K562 (cell line): ENCODE results near the gene CNTN4. TPM values are rescaled to one million over a fixed set of nuclear protein-coding genes. Genes with fewer than 3 reads are reported as not detected.

ENCODE experiments used
- ATAC-seq: fragments of 200-7000 bp; cut with Tn5 transposase; 3 replicates; pipeline ENCODE4 v1.9.1; 2020; ENCODE audit warnings: moderate library complexity
- BruUV-seq: library from RNA; stranded (reverse); fragments of 400-500 nt; replicated peaks from 2 replicates; lab custom pipeline; 2021; lab: Mats Ljungman, UMichigan
- CTCF ChIA-PET: fragments of 300-600 bp; formaldehyde crosslinking; extraction: SDS; loops from one replicate; lab custom pipeline; 2021; ENCODE audit warnings: low intra/inter-chr PET ratio; lab: Yijun Ruan, JAX
- POLR2A ChIA-PET: fragments of 300-600, 350-650 bp; sonication (Branson Sonifier 250); formaldehyde crosslinking; extraction: SDS; loops from one replicate; lab custom pipeline; 2021; ENCODE audit warnings: antibody characterized with exemption, inconsistent platforms; lab: Yijun Ruan, JAX
- DNase-seq, 4 experiments: peaks; one replicate each; pipeline versions ENCODE4 v3.0.0 to v3.0.0-alpha.2; 2011 to 2018; ENCODE audit warnings: low spot score in 3 of 4, mixed read lengths in 3 of 4; ENCODE audit errors: extremely low read depth in 1 of 4
- FAIRE-seq: peaks from 2 replicates; lab custom pipeline; 2011; peaks lifted over from hg19 to GRCh38; lab: Jason Lieb, UNC
- H2AFZ ChIP-seq: 2 replicates; pipeline ENCODE4 v1.6.0; 2011; ENCODE audit warnings: low read depth, low read length, control low read depth, inconsistent platforms
- H3K27ac ChIP-seq: fragments of 200-600 bp; 3 replicates; pipeline ENCODE4 v1.8.0; 2011; ENCODE audit warnings: low read depth, mild to moderate bottlenecking, control low read depth, inconsistent platforms, low read length, moderate library complexity, mixed read lengths; ENCODE audit errors: extremely low read depth
- H3K27me3 ChIP-seq, 2 experiments: fragments of 300-600 bp in 1 of 2; 2 replicates in 1 of 2; 3 replicates in 1 of 2; pipeline versions ENCODE4 v1.6.0 to v1.8.0; 2011; ENCODE audit warnings: inconsistent platforms in 2 of 2, low read length in 2 of 2, mild to moderate bottlenecking in 1 of 2, mixed read lengths in 1 of 2, moderate library complexity in 1 of 2; ENCODE audit not compliant: control insufficient read depth in 2 of 2, insufficient read depth in 2 of 2
- H3K36me3 ChIP-seq: fragments of 300-600 bp; 3 replicates; pipeline ENCODE4 v1.8.0; 2011; ENCODE audit warnings: mild to moderate bottlenecking, low read length, inconsistent platforms; ENCODE audit not compliant: control insufficient read depth, insufficient read depth
- H3K4me1 ChIP-seq, 2 experiments: fragments of 200-600 bp in 1 of 2; replicated peaks in 1 of 2; 2 replicates in 1 of 2; 3 replicates in 1 of 2; pipeline versions ENCODE4 v1.5.1 to v1.8.0; 2011; ENCODE audit warnings: inconsistent platforms in 2 of 2, low read length in 2 of 2, mild to moderate bottlenecking in 1 of 2, mixed read lengths in 1 of 2, moderate library complexity in 1 of 2; ENCODE audit not compliant: control insufficient read depth in 2 of 2, insufficient read depth in 2 of 2
- H3K4me2 ChIP-seq: 2 replicates; pipeline ENCODE4 v1.6.1; 2011; ENCODE audit warnings: low read length, control low read depth, inconsistent platforms, mixed read lengths; ENCODE audit not compliant: insufficient read depth
- H3K4me3 ChIP-seq: fragments of 200-600 bp; sonication (generic), shearing (Covaris generic); 2 replicates; pipeline ENCODE4 v1.5.1; 2016; ENCODE audit warnings: control low read depth, inconsistent platforms
- H3K79me2 ChIP-seq: fragments of 200-600 bp; 3 replicates; pipeline ENCODE4 v1.8.0; 2011; ENCODE audit warnings: low read length, inconsistent platforms; ENCODE audit not compliant: control insufficient read depth, insufficient read depth
- H3K9ac ChIP-seq, 2 experiments: 2 replicates each; pipeline versions ENCODE4 v1.6.0 to v1.6.1; 2011; ENCODE audit warnings: low read depth in 2 of 2, low read length in 2 of 2, control low read depth in 1 of 2, inconsistent platforms in 1 of 2, mild to moderate bottlenecking in 1 of 2, mixed read lengths in 1 of 2; ENCODE audit not compliant: insufficient read depth in 1 of 2
- H3K9me1 ChIP-seq: one replicate; pipeline ENCODE4 v1.6.0; 2011; ENCODE audit warnings: inconsistent platforms, mild to moderate bottlenecking, low read length, moderate library complexity; ENCODE audit not compliant: control insufficient read depth, insufficient read depth
- H3K9me3 ChIP-seq: replicated peaks from 2 replicates; pipeline ENCODE4 v1.5.1; 2011; ENCODE audit warnings: low read depth, low read length, inconsistent platforms; ENCODE audit not compliant: control insufficient read depth, insufficient read depth
- H4K20me1 ChIP-seq: replicated peaks from 2 replicates; pipeline ENCODE4 v1.6.1; 2011; ENCODE audit warnings: low read length, inconsistent platforms, mixed read lengths; ENCODE audit not compliant: control insufficient read depth, insufficient read depth
- CHD2 ChIP-seq: IDR thresholded peaks from 2 replicates; pipeline ENCODE4 v1.6.1; 2011; ENCODE audit warnings: low read depth, low read length
- ELF4 ChIP-seq: fragments of 450-650 bp; formaldehyde crosslinking; IDR thresholded peaks from 2 replicates; pipeline ENCODE4 v1.4.0; 2022; ENCODE audit warnings: missing genetic modification characterization
- GTF2E2 ChIP-seq: fragments of 200-800 bp; sonication (Bioruptor generic); IDR thresholded peaks from 2 replicates; pipeline ENCODE4 v1.6.1; 2016; ENCODE audit warnings: missing genetic modification characterization, missing compliant biosample characterization
- NCOA6 ChIP-seq: fragments of 450-650 bp; IDR thresholded peaks from 2 replicates; pipeline ENCODE4 v1.6.1; 2017; ENCODE audit warnings: mild to moderate bottlenecking
- NFXL1 ChIP-seq: fragments of 450-650 bp; formaldehyde crosslinking; IDR thresholded peaks from 2 replicates; pipeline ENCODE4 v1.4.0; 2021; ENCODE audit warnings: mild to moderate bottlenecking
- NR1H2 ChIP-seq: sonication (generic); formaldehyde crosslinking; IDR thresholded peaks from 2 replicates; pipeline ENCODE4 v1.4.0; 2020; ENCODE audit warnings: mild to moderate bottlenecking, missing genetic modification reagents
- PHTF2 ChIP-seq: fragments of 250-450 bp; sonication (Bioruptor Pico); IDR thresholded peaks from 2 replicates; pipeline ENCODE4 v1.5.0; 2021; ENCODE audit warnings: mild to moderate bottlenecking
- RBBP5 ChIP-seq: fragments of 200-600 bp; sonication (generic); IDR thresholded peaks from 2 replicates; pipeline ENCODE4 v1.6.1; 2012; ENCODE audit warnings: borderline replicate concordance, mild to moderate bottlenecking, low read length, control low read depth, inconsistent platforms; ENCODE audit not compliant: insufficient read depth, poor library complexity, severe bottlenecking
- TGIF2 ChIP-seq: sonication (generic); formaldehyde crosslinking; IDR thresholded peaks from 2 replicates; pipeline ENCODE4 v1.8.1; 2022; ENCODE audit warnings: mild to moderate bottlenecking, missing genetic modification reagents, moderate library complexity
- ZNF197 ChIP-seq: fragments of 200-800 bp; sonication (Bioruptor generic); IDR thresholded peaks from 2 replicates; pipeline ENCODE4 v1.6.1; 2016; ENCODE audit warnings: low read depth, missing genetic modification characterization, missing compliant biosample characterization
- ZNF445 ChIP-seq: fragments of 250-450 bp; sonication (Bioruptor Pico); IDR thresholded peaks from 2 replicates; pipeline ENCODE4 v1.4.0; 2020; ENCODE audit warnings: low read depth, mild to moderate bottlenecking, moderate library complexity
- ZNF507 ChIP-seq: conservative IDR thresholded peaks from 2 replicates; pipeline ENCODE4 v1.6.1; 2017; ENCODE audit warnings: missing genetic modification characterization, missing compliant biosample characterization
- ZNF717 ChIP-seq: fragments of 250-450 bp; sonication (Bioruptor Pico); IDR thresholded peaks from 2 replicates; pipeline ENCODE4 v1.5.0; 2021
- ZNF76 ChIP-seq: fragments of 250-450 bp; sonication (Bioruptor Pico); IDR thresholded peaks from 2 replicates; pipeline ENCODE4 v1.4.0; 2020; ENCODE audit warnings: mild to moderate bottlenecking, moderate library complexity, borderline replicate concordance
- WGBS: fragments of 100-300 bp; shearing (Covaris generic); methylation state at CpG from one replicate; pipeline ENCODE4 v1.1.6; 2016; ENCODE audit warnings: low coverage, mixed read lengths; ENCODE audit not compliant: insufficient coverage; ENCODE audit errors: missing lambda C conversion rate; 5-methylcytosine and 5-hydroxymethylcytosine counted together
- in situ Hi-C: fragments of 300-500 bp; cut with MboI; formaldehyde crosslinking; loops from 4 replicates; pipeline ENCODE4 v1.15.0; 2018; ENCODE audit warnings: inconsistent platforms, mixed read lengths
- intact Hi-C: fragments of 100-400 bp; cut with micrococcal nuclease; formaldehyde crosslinking; loops from 2 replicates; pipeline ENCODE4 v1.14.2; 2022
- polyA plus RNA-seq, 8 experiments: library from polyadenylated mRNA; depleted of rRNA in 4 of 8; stranded (reverse) in 5 of 8; unstranded in 3 of 8; fragments of >200 nt; fragmentation: Nextera tagmentation in 2 of 8; fragmentation: Illumina TruSeq in 1 of 8; extraction: Ambion mirVana in 2 of 8; extraction: Trizol in 1 of 8; gene quantifications; 2 replicates each; pipeline versions ENCODE4 v1.2.1 to v1.2.3, GENCODE V29; 2011 to 2014; ENCODE audit warnings: inconsistent platforms in 1 of 8, missing spikeins in 1 of 8
- total RNA-seq, 7 experiments: library from RNA; depleted of rRNA in 6 of 7; stranded (reverse); fragments of >200 nt in 6 of 7; fragmentation: Illumina TruSeq in 2 of 7; extraction: Trizol in 2 of 7; gene quantifications; 2 replicates each; pipeline versions ENCODE4 v1.2.1 to v1.2.3, GENCODE V29; 2011 to 2021; ENCODE audit warnings: low replicate concordance in 1 of 7
- TF ChIP-seq, protein P1 (sequence below): fragments of 450-650 bp; IDR thresholded peaks from 2 replicates; pipeline ENCODE4 v1.6.1; 2016; ENCODE audit warnings: low read depth, mild to moderate bottlenecking, moderate library complexity
- TF ChIP-seq, protein P2 (sequence below), 2 experiments: fragments of 250-450 bp in 1 of 2; fragments of 450-650 bp in 1 of 2; sonication (Bioruptor Pico) in 1 of 2; IDR thresholded peaks; 2 replicates each; pipeline versions ENCODE4 v1.6.1 to v1.8.0; 2016 to 2021; ENCODE audit warnings: mild to moderate bottlenecking in 2 of 2, moderate library complexity in 2 of 2, missing compliant biosample characterization in 1 of 2, missing genetic modification characterization in 1 of 2
- TF ChIP-seq, protein P3 (sequence below): fragments of 450-650 bp; formaldehyde crosslinking; IDR thresholded peaks from 2 replicates; pipeline ENCODE4 v1.4.0; 2020; ENCODE audit warnings: mild to moderate bottlenecking, moderate library complexity

Gene CNTN4
- total and polyA plus RNA-seq, 9 of the 15 experiments (the other 6 are each of a cell fraction or from before 2014, with no cell fraction given) = not detected

DNA sequence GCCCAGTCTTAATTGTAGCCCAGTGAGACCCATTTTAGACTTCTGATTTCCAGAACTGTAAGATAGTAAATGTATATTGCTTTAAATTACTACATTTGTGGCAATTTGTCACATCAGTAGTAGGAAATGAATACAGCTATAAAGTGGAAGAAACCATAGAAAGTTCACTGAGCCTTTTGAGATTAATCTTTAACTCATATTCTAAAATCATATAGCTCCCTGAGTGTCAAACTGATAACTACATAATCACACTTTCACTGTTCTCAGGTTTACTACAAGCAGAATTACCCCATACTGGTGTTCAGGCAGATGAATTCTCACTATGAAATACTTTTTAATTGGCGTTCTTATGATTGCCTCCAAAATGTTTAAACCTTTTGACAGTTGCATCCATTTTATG is 42.8 kb downstream of the CNTN4 start:
- no peak for DNase-seq
- WGBS = 3% methylated on average over 1 of the region's 1 CpG
- intact Hi-C loops = no loop called here

More for the DNA sequence above, 42.8 kb downstream of the CNTN4 start:
- Histone ChIP-seq H3K4me2 (no peak overlapping the region), H3K4me1 (no peaks in the 10 kb centered on the region), H3K9ac (no peak overlapping the region), H4K20me1 (no peaks in the 10 kb centered on the region), H3K9me1 (no peaks in the 10 kb centered on the region), H3K9me3 (peaks cover 4% of the 10 kb centered on the region; the same call in 1 of the 2 replicates), H3K27ac (no peak overlapping the region), H3K27me3 (no peaks in the 10 kb centered on the region), H2AFZ (no peak overlapping the region), H3K36me3 (no peaks in the 10 kb centered on the region), H3K79me2 (no peaks in the 10 kb centered on the region), H3K4me3 (no peak overlapping the region)
- ATAC-seq = no peak
- CTCF ChIA-PET = no interaction called here
- FAIRE-seq = no peak
- POLR2A ChIA-PET = no interaction called here
- in situ Hi-C loops = no loop called here
- no TSS peak for BruUV-seq
- TF ChIP-seq, protein P1, sequence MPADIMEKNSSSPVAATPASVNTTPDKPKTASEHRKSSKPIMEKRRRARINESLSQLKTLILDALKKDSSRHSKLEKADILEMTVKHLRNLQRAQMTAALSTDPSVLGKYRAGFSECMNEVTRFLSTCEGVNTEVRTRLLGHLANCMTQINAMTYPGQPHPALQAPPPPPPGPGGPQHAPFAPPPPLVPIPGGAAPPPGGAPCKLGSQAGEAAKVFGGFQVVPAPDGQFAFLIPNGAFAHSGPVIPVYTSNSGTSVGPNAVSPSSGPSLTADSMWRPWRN = no peak
- TF ChIP-seq ZNF197 (CRISPR knock-in tag) = no peak
- TF ChIP-seq ZNF507 (tag) = no peak
- TF ChIP-seq GTF2E2 = no peak
- TF ChIP-seq NCOA6 = no peak
- TF ChIP-seq, protein P2, sequence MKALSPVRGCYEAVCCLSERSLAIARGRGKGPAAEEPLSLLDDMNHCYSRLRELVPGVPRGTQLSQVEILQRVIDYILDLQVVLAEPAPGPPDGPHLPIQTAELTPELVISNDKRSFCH (CRISPR knock-in tag; IDR thresholded peaks at IDR 0.05) = no peak
- TF ChIP-seq, protein P2 (tag; IDR thresholded peaks at IDR 0.05) = no peak
- no peak for TF ChIP-seq NFXL1 (CRISPR knock-in tag)
- no peak for TF ChIP-seq ZNF76
- no peak for TF ChIP-seq ZNF717 (CRISPR knock-in tag)
- no peak for TF ChIP-seq RBBP5
- TF ChIP-seq CHD2 = no peak
- TF ChIP-seq ZNF445 (CRISPR knock-in tag) = no peak
- no peak for TF ChIP-seq PHTF2
- no peak for TF ChIP-seq ELF4
- no peak for TF ChIP-seq NR1H2
- TF ChIP-seq TGIF2 = no peak
- TF ChIP-seq, protein P3, sequence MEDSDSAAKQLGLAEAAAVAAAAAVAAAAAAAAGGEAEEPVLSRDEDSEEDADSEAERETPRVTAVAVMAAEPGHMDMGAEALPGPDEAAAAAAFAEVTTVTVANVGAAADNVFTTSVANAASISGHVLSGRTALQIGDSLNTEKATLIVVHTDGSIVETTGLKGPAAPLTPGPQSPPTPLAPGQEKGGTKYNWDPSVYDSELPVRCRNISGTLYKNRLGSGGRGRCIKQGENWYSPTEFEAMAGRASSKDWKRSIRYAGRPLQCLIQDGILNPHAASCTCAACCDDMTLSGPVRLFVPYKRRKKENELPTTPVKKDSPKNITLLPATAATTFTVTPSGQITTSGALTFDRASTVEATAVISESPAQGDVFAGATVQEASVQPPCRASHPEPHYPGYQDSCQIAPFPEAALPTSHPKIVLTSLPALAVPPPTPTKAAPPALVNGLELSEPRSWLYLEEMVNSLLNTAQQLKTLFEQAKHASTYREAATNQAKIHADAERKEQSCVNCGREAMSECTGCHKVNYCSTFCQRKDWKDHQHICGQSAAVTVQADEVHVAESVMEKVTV = no peak
